HPDE6-E6E7 (cell line): ENCODE measurements around the gene FHOD3.

Source experiments
- DNase-seq: peaks from one replicate; pipeline ENCODE4 v3.0.0; 2011; ENCODE audit warnings: missing footprints; ENCODE audit errors: extremely low spot score

FHOD3 gene

DNA sequence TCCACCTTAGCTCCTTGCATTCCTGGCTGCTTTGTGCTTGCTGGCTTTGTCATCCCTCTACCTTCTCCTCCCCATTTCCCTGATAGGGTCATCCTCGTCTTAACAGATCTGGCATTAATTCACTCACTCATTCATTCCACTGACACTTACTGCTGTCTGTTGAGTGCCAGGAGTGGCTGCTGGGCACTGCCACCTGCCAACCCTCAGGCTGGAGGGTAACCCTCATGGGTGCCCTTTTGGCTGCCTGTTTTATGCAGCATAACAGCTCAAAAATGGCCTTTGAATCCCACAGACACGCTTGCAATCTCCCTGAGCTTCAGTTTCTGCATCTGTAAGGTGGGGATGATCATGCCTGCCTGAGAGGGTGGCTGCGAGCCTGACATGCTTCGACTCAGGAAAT lies 25.2 kb downstream of the FHOD3 start:
- DNase-seq = no peak

DNA sequence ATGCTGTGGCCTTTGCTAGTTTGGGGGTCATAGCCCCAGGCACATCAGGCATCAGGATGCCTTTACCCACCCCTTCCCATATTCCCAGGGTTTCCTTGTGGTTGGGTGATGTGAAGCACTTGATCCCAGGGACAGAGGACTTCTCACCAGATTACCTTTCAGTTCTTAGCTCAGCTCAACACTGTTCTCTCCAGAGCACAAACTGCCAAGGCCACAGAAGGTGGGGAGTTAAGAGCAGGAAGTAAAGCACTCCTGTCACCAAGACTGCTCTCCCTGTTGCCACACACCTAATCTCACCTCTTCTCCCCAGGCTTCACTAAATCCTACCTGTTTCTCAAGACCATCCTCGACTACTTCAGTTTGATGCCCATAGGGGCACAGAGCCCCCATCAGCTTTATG lies 25.9 kb downstream of the FHOD3 start:
- DNase-seq = no peak

DNA sequence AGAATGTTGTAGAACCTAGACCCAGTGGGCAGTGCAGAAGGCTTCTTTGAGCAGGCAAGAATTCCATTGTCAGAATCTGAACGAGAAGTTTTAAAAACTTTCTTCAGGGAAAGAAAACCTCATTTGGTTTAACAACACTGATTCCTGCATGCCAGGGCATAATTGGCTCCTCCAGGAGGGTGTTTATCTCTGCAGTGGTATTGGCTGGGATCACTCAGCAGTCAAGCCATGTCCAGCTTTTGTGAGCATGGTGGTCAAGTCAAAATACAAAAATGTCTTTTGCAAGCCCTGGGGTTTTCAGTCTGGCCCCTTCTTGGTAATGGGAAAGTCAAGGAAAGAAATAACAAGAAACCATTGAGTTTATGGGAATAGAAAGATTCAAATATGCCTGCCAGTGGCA lies 28.3 kb downstream of the FHOD3 start:
- DNase-seq = no peak

DNA sequence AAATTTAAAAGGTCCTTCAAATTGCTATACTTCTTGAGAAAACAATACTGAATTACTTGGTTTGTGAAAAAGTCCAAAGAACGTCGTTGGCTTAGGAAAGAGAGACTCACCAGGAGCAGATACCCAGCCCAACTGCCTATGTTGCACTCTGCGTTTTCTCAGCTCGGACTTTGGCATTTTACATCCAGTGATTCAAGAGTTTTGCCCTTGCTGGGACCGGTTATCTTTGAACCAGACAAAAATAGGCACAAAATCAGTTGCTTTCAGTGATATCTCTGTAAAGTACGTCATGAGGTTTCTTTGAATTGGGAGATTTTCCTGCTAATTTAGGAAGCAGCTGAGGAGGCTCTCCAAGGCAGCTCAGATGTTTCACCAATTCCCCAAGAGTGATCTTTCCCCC lies 29.3 kb downstream of the FHOD3 start:
- no peak for DNase-seq

DNA sequence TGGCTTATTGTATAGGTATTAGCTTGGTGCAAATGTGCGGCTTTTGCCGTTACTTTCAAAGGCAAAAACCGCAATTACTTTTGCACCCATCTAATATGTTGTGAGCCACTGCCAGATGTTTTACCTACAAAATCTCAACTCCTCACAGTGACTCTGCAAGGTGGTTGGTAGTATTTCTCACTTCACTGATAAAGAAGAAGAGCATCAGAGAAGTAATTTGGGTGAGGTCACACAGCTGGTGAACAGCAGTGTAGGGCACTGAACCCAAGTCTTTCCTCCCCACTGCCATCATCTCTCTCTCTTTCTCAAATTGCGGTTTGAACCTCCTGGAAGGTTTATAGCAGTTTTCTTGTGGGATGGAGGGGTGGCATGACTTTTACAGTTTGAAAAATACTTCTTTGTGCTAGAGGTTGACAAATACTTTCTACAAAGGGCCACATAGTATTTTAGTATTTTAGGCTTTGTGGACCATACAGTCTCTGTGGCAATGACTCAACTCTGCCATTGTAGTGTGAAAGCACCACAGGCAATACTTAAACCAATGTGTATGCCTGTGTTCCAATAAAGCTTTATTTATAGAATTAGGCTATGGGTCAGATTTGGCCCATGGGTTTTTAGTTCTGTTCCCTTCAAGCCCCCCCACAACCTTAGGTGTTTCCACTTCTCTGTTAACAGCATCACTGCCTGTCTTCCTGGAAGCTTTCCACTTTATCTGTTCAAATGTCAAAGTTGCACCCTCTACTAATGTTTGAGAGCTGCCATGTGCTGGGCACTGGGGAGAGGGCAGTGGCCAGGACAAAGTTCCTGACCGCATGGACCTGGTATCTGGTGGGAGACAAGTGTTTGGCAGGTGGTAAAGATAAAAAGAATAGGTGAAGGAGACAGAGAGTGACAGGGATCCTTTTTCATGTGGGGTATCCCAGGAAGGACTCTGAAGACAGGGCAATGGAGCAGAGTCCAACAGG lies 30.1 kb downstream of the FHOD3 start:
- no peak for DNase-seq

DNA sequence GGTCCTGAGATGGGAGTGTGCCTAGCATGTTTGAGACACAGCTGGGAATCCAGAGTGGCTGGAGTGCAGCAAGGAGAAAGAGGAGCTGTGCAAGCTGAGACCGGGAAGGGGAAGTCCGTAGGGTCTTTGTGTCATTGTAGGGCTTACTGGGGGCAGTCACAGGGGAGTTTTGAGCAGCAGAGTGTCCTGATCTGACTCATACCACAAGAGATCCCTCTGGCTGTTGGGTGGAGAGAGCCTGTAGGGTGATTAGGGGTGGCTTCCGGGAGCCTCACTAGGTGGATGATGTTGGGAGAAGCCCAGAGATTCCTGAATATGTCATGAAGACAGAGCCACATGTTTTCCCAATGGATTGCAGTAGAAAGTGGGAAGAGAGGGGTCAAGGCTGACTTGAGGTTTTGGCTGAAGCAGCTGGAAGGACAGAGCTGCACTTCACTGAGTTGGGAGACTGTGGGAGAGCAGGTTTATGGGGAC lies 30.9 kb downstream of the FHOD3 start:
- DNase-seq = no peak

DNA sequence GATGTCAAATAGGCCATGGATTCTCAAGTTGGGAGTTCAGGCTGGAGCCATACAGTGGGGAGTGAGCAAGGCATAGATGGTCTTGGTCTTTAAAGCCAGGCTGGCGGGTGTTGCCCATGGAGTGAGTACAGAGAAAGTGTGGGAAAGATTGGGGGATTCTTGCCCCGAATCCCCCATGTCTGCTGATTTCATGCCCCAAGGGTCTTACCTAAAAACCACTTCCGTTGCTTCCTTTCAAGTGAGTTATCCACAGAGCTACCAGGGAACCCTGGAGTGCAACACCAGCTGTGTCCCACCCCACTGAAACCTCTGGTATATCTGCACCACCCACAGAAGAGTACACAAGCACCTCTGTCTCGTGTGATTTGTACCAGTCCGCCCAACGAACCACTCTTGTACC lies 31.4 kb downstream of the FHOD3 start:
- DNase-seq = no peak

DNA sequence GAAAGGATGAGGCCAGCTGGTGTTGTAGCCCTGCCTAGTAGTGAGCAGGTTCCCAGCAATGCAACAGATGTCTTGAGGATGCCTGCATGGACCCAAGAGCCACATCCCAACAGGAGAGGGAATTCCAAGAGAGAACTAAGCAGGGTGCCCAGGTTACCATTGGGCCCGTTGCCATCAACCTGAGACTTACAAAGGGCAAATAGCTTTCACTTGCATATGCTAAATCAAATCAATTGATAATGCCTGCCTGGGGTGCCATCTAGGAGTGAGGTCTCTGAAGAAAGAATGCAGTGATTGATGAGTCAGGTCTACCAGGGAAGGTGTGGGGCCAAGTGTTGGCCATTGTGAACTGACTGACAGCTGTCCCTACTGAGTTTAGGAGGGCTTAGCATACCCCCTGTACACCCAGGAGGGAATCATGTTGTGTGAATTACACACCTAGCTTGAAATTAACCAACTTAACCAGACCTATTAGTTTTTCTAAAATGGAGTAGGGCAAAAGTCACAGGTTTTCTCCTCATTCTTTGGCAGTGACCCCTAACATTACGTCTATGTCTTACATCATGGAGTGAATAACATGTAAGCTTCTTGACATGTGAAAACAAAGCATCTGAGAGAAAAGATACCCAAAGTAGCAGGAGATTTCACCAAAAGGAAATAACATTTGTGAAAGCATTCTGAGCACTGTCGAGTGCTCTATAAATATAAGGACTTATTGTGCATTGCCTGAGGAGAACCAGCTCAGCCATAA lies 32.3 kb downstream of the FHOD3 start:
- DNase-seq = no peak

DNA sequence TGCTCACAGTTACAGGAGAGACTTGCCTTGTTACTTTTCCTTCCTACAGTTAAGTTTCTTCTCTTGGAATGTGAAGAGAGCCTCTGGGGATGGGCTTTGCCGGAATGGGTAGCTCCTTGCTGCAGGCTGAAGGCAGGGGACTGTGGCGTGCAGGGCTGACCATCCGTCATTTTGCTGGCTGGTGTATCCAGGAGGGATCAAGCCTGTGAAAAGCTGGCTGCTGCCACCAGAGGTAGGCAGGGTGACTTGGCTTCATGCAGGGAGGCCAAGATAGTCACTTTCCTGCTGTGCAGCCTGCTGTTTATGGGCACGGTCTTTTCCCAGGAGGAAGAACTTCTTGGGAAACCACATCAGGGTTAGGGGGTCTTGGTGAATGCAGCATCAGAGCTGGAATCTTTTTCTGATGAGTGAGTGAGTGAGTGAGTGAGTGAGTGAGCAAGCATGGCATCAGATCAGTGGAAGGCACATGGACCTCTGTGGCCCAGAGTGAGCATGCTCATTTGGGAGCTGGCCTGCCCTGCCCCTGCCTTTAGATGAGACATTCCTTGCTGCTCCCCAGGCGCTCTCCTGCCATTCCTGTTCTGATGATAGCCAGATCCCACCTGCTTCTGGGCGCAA lies 33.0 kb downstream of the FHOD3 start:
- DNase-seq = no peak

DNA sequence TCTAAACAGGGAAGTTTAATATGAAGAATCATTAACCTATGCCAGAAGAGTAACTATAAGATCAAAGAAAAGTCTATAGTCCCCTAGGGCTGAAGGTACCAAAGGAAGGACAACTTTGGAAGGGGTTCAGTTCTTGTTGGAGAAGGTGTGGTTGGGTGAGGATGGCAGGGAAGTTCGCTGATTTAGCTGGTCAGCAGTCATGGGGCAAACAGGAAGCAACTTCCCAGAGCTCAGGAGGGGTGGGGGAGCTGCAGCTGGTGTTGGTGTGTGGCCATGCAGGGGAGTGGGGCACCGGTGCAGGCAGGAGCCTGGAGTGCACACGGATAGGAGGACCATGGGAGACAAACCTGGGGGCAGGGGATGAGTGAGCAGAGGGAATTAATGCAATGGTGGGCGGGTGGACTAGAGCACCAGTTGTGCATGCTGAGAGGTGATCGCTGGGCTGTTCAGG lies 34.0 kb downstream of the FHOD3 start:
- no peak for DNase-seq

DNA sequence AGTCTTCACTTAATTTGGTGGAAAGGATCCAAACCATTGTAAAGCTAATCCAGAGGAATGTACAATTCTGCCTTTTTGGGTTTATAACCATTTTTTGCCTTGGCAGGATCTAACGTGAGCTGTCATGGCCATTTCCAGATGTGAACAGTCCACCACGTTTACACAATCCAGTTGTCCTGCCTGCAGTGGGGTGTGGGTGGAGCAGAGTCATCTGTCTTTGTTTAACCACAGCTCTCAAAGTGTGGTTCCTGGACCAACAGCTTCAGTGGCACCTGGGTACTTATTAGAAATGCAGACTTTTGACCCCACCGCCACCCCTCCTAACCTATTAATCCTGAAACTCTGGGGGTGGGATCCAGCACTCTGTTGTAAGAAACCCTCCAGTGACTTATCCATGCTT lies 35.9 kb downstream of the FHOD3 start:
- DNase-seq = no peak

DNA sequence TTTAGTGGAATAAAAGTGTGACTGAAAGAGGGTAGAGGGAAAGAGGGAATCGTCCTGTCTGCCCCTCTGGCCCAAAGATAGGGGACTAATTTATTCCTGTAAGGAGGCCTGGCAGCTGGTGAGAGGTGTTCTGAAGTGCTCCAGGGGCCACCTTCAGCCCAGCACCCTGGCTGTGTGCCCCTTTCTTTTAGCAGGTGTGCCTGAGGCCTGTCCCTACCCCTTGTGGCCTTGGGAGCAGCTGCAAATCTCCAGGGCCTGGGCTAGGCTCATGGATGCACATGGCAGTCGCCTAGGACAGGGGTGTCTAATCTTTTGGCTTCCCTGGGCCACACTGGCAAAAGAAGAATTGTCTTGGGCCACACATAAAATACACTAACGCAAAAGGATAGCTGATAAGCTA lies 37.3 kb downstream of the FHOD3 start:
- DNase-seq = no peak

DNA sequence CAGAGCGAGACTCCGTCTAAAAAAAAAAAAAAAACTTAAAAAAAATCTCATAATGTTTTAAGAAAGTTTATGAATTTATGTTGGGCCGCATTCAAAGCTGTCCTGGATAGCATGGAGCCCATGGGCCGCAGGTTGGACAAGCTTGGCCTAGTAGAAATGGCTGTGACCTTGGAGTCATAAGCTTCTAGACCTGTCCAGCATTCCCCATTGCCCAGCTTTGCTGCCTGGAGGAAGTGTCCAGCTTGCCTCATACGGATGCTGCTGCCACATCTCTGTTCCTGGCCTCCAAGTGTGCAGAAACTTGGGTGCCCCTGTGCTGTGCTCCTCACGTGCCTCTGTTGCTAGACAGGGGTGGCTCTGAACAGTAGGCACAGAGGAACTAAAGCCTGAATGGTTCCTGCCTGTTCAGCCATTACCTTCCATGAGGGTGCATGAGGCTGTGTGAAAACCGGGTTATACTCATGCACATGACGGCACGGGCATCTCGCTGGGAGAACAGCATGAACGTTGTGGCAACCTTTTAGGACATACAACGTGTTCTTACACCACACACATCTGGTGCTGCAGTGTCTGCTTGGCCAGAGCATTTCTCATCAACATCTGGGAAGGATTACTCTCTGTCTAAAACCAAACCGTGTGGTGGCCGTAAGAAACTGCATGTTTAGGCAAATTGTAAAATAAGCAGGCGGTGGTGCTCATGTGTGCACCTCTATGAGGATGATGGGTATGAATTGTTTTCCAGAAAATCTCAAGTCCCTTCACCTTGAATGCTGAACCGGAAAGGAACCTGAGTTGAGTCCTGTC lies 38.2 kb downstream of the FHOD3 start:
- DNase-seq = no peak

DNA sequence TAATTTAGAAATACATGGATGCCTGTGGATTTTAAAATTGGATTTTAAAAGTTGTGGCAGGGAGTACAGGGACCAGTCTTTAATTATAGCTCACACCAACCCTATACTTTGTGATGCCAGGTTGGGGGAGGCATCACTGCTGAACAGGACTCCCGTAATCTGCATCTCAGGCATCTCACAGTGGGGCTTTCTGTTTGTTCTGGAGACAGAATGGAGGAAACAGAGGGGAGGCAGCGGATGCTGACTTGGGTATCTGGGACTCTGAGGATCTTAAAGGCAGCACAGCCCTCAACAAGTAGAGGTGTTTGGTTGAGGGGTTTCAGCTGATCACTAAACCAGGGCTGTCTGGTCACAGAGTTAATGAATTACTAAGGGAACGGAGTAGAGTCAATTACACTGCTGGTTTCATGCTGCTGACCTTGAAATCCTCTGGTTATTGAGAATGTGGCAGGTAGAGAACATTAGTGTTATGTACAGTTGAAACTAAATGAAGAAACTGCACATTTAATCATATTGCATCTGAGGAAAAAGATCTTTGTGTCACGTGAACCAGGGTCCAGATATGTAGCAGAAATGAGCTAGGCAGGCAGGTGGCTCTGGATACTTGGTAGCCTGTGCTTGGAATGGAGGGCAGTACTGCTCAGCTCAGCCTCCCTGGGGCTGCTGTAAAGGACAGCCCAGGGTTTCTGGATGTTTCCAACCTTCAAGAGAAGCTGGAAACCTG lies 40.3 kb downstream of the FHOD3 start:
- no peak for DNase-seq

DNA sequence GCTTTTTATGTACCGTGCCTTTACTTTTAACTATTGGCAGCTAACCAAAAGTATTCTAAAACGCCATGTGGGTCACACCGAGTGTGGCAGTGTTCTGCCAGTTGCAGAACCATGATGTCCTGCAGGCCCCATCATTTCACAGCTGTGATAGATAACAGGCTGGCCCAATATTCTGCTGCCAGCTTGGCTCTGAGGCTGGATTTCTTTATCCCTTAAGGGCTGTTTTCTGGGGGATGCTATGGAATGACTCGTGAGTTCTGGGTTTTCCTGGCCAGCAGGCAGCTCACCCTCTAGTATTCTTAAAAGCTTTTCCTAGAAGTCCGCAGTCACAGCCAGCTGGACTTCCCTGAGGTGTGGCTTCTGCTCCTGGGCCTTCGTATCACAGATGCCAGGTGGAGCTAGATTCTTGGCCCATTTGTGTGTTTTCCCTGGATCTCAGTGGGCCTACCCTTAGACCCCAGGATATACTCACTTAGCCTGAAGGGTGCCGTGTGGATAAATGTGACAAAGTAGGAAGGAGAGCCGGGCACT lies 41.0 kb downstream of the FHOD3 start:
- DNase-seq = no peak

DNA sequence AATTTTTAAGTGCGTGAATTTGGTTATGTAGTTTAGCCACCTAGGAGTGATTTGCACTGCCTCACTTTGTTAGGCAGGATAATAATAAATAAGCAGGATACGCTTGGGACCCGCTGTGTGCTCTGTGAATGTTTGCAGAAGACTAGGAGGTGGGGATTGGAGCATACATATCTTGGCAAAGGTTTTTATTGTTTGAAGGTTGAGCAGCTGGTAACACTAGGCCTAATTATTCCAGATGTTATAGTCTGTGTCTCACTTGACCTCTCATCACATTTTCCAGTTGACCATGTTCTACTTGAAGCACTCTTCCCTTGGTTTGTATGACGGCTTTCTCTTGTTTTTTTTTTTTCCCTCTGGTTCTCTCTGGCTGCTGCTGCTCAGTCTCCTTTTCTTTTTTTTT lies 42.7 kb downstream of the FHOD3 start:
- DNase-seq = no peak

DNA sequence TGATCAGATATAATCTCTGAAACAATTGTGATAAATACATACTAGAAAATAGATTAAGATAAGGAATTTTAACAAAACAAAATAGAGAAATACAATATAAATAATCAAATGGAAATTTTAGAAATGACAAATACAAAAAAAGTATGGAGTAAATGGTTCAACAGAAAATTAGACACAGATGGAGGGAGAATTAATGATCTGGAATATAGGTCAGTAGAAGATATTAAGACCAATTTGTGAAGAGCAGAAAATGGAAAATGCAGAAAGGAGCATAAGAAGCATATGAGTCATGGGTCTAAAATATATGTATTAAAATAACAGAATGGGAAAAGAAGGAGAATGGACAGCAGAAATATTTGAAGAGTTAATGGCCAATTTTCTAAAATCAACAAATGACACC lies 44.4 kb downstream of the FHOD3 start:
- no peak for DNase-seq

DNA sequence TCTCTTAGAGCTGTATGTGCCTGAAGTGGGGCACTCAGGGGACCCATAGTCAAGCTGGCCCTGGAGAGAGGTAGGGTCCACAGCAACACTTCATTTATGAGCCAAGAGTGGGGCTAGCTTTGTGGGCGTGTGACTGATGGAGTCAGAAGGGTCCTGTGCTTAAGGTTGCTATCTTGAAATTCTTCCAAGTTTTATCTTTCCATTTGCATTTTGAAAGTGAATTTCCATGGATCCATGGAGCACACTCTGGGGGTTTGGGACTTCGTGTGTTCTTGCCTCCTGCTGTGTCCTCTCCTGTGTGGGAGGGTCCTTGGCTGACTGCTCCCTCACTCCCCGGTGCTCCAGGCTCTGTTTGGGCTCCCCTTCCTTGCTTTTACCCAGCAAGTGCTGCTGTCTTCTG lies 50.8 kb downstream of the FHOD3 start:
- DNase-seq = no peak

DNA sequence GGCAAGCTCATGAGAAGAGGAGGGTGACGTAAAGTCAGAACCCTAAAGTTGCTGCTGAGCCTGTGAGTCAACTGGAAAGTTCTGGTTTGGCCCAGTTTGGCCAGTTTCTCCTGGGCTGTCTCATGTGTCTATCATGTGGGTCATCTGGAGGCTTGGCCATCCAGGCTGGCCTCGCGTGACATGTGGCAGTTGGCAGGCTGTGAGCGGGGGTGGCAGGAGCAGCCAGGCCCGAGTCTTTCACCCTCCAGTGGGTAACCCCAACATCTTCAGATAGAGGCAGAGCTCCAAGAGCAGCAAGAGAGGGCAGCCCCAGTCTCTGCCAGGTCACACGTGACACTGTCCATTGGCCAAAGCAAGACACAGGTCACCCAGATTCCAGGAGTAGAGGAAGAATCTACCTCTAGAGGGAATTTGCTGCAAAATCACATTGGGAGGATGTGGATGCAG lies 51.5 kb downstream of the FHOD3 start:
- DNase-seq = no peak

DNA sequence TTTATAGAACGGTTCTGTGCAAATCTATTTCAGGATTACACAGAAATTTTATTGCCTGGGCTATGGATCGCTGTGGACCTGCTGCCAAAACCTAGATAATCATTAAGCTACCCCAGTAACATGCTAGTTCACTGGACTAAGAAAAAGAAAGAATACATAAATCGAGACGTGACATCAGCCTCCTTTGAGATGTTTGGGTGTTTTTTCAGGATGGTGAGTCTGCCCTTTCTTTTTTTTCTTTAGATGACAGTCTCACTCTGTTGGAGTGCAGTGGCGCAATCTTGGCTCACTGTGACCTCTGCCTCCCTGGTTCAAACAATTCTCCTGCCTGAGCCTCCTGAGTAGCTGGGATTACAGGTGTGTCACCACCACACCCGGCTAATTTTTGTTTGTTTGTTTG lies 52.0 kb downstream of the FHOD3 start:
- DNase-seq = no peak

DNA sequence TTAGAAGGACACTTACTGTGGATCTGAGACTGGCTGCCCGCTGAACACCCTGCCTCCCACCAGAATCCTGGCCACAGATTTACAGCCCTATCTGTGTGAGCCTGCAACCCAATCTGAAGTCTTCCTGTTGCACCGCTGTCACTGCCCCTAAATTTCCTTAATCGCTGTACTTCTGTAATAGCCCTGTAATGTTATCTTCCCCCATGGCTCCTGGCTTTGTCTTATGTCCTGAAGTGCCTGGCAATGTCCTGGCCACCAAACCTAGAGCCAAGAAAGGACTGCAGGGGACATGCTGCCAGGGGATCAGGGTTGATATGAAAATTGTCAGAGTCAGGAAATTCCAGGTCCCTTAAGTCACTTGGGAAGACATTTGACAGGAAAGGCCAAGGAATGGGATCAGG lies 52.7 kb downstream of the FHOD3 start:
- DNase-seq = no peak
